K562 (cell line): ENCODE results near the gene BPIFB2. TPM values are rescaled to one million over a fixed set of nuclear protein-coding genes. Genes with fewer than 3 reads are reported as not detected.

Source experiments
- ATAC-seq: fragments of 200-7000 bp; cut with Tn5 transposase; 3 replicates; pipeline ENCODE4 v1.9.1; 2020; ENCODE audit warnings: moderate library complexity
- BruUV-seq: library from RNA; stranded (reverse); fragments of 400-500 nt; replicated peaks from 2 replicates; lab custom pipeline; 2021; lab: Mats Ljungman, UMichigan
- CTCF ChIA-PET: fragments of 300-600 bp; formaldehyde crosslinking; extraction: SDS; loops from one replicate; lab custom pipeline; 2021; ENCODE audit warnings: low intra/inter-chr PET ratio; lab: Yijun Ruan, JAX
- POLR2A ChIA-PET: fragments of 300-600, 350-650 bp; sonication (Branson Sonifier 250); formaldehyde crosslinking; extraction: SDS; loops from one replicate; lab custom pipeline; 2021; ENCODE audit warnings: antibody characterized with exemption, inconsistent platforms; lab: Yijun Ruan, JAX
- DNase-seq, 4 experiments: peaks; one replicate each; pipeline versions ENCODE4 v3.0.0 to v3.0.0-alpha.2; 2011 to 2018; ENCODE audit warnings: low spot score in 3 of 4, mixed read lengths in 3 of 4; ENCODE audit errors: extremely low read depth in 1 of 4
- FAIRE-seq: peaks from 2 replicates; lab custom pipeline; 2011; peaks lifted over from hg19 to GRCh38; lab: Jason Lieb, UNC
- H2AFZ ChIP-seq: 2 replicates; pipeline ENCODE4 v1.6.0; 2011; ENCODE audit warnings: low read depth, low read length, control low read depth, inconsistent platforms
- H3K27ac ChIP-seq: fragments of 200-600 bp; 3 replicates; pipeline ENCODE4 v1.8.0; 2011; ENCODE audit warnings: low read depth, mild to moderate bottlenecking, control low read depth, inconsistent platforms, low read length, moderate library complexity, mixed read lengths; ENCODE audit errors: extremely low read depth
- H3K27me3 ChIP-seq, 2 experiments: fragments of 300-600 bp in 1 of 2; 2 replicates in 1 of 2; 3 replicates in 1 of 2; pipeline versions ENCODE4 v1.6.0 to v1.8.0; 2011; ENCODE audit warnings: inconsistent platforms in 2 of 2, low read length in 2 of 2, mild to moderate bottlenecking in 1 of 2, mixed read lengths in 1 of 2, moderate library complexity in 1 of 2; ENCODE audit not compliant: control insufficient read depth in 2 of 2, insufficient read depth in 2 of 2
- H3K36me3 ChIP-seq: fragments of 300-600 bp; 3 replicates; pipeline ENCODE4 v1.8.0; 2011; ENCODE audit warnings: mild to moderate bottlenecking, low read length, inconsistent platforms; ENCODE audit not compliant: control insufficient read depth, insufficient read depth
- H3K4me1 ChIP-seq, 2 experiments: fragments of 200-600 bp in 1 of 2; replicated peaks in 1 of 2; 2 replicates in 1 of 2; 3 replicates in 1 of 2; pipeline versions ENCODE4 v1.5.1 to v1.8.0; 2011; ENCODE audit warnings: inconsistent platforms in 2 of 2, low read length in 2 of 2, mild to moderate bottlenecking in 1 of 2, mixed read lengths in 1 of 2, moderate library complexity in 1 of 2; ENCODE audit not compliant: control insufficient read depth in 2 of 2, insufficient read depth in 2 of 2
- H3K4me2 ChIP-seq: 2 replicates; pipeline ENCODE4 v1.6.1; 2011; ENCODE audit warnings: low read length, control low read depth, inconsistent platforms, mixed read lengths; ENCODE audit not compliant: insufficient read depth
- H3K4me3 ChIP-seq: fragments of 200-600 bp; sonication (generic), shearing (Covaris generic); 2 replicates; pipeline ENCODE4 v1.5.1; 2016; ENCODE audit warnings: control low read depth, inconsistent platforms
- H3K79me2 ChIP-seq: fragments of 200-600 bp; 3 replicates; pipeline ENCODE4 v1.8.0; 2011; ENCODE audit warnings: low read length, inconsistent platforms; ENCODE audit not compliant: control insufficient read depth, insufficient read depth
- H3K9ac ChIP-seq, 2 experiments: 2 replicates each; pipeline versions ENCODE4 v1.6.0 to v1.6.1; 2011; ENCODE audit warnings: low read depth in 2 of 2, low read length in 2 of 2, control low read depth in 1 of 2, inconsistent platforms in 1 of 2, mild to moderate bottlenecking in 1 of 2, mixed read lengths in 1 of 2; ENCODE audit not compliant: insufficient read depth in 1 of 2
- H3K9me1 ChIP-seq: one replicate; pipeline ENCODE4 v1.6.0; 2011; ENCODE audit warnings: inconsistent platforms, mild to moderate bottlenecking, low read length, moderate library complexity; ENCODE audit not compliant: control insufficient read depth, insufficient read depth
- H3K9me3 ChIP-seq: replicated peaks from 2 replicates; pipeline ENCODE4 v1.5.1; 2011; ENCODE audit warnings: low read depth, low read length, inconsistent platforms; ENCODE audit not compliant: control insufficient read depth, insufficient read depth
- H4K20me1 ChIP-seq: replicated peaks from 2 replicates; pipeline ENCODE4 v1.6.1; 2011; ENCODE audit warnings: low read length, inconsistent platforms, mixed read lengths; ENCODE audit not compliant: control insufficient read depth, insufficient read depth
- CREB5 ChIP-seq: fragments of 250-450 bp; sonication (Bioruptor Pico); IDR thresholded peaks from 2 replicates; pipeline ENCODE4 v1.5.0; 2020; ENCODE audit warnings: mild to moderate bottlenecking
- E2F1 ChIP-seq: sonication (generic); formaldehyde crosslinking; IDR thresholded peaks from 2 replicates; pipeline ENCODE4 v1.8.1; 2023; ENCODE audit warnings: mild to moderate bottlenecking, missing genetic modification reagents, moderate library complexity
- FOXP4 ChIP-seq: sonication (generic); formaldehyde crosslinking; IDR thresholded peaks from 2 replicates; pipeline ENCODE4 v1.8.0; 2022; ENCODE audit warnings: mild to moderate bottlenecking, missing genetic modification reagents, borderline replicate concordance
- ILF3 ChIP-seq: fragments of 450-650 bp; IDR thresholded peaks from 2 replicates; pipeline ENCODE4 v1.6.1; 2018; ENCODE audit warnings: antibody characterized with exemption, mild to moderate bottlenecking, moderate library complexity, borderline replicate concordance
- IRF1 ChIP-seq: sonication (generic); formaldehyde crosslinking; IDR thresholded peaks from 2 replicates; pipeline ENCODE4 v1.8.0; 2022; ENCODE audit warnings: missing genetic modification reagents, mild to moderate bottlenecking, borderline replicate concordance
- MXD1 ChIP-seq: fragments of 250-450 bp; sonication (Bioruptor Pico); IDR thresholded peaks from 2 replicates; pipeline ENCODE4 v1.8.0; 2021; ENCODE audit warnings: borderline replicate concordance, mild to moderate bottlenecking, moderate library complexity; ENCODE audit not compliant: poor library complexity, severe bottlenecking
- POLR2H ChIP-seq: IDR thresholded peaks from 2 replicates; pipeline ENCODE4 v1.6.1; 2016; ENCODE audit warnings: missing genetic modification characterization, low read depth, mild to moderate bottlenecking, control low read depth, missing compliant biosample characterization, moderate library complexity
- PYGO2 ChIP-seq: fragments of 450-650 bp; IDR thresholded peaks from 2 replicates; pipeline ENCODE4 v1.6.1; 2016; ENCODE audit warnings: mild to moderate bottlenecking, missing genetic modification characterization, moderate library complexity, missing compliant biosample characterization
- SNIP1 ChIP-seq: fragments of 450-650 bp; IDR thresholded peaks from 2 replicates; pipeline ENCODE4 v1.7.1; 2017; ENCODE audit warnings: low read depth, mild to moderate bottlenecking
- ZC3H4 ChIP-seq: sonication (generic); formaldehyde crosslinking; IDR thresholded peaks from 2 replicates; pipeline ENCODE4 v1.9.0; 2021; ENCODE audit warnings: missing genetic modification reagents, borderline replicate concordance
- ZNF197 ChIP-seq: fragments of 200-800 bp; sonication (Bioruptor generic); IDR thresholded peaks from 2 replicates; pipeline ENCODE4 v1.6.1; 2016; ENCODE audit warnings: low read depth, missing genetic modification characterization, missing compliant biosample characterization
- ZNF740 ChIP-seq, 3 experiments: fragments of 200-800 bp in 1 of 3; sonication (Bioruptor generic) in 1 of 3; sonication (generic) in 1 of 3; formaldehyde crosslinking in 1 of 3; IDR thresholded peaks; 2 replicates each; pipeline versions ENCODE4 v1.6.1 to v1.8.0; 2016 to 2022; ENCODE audit warnings: mild to moderate bottlenecking in 2 of 3, missing compliant biosample characterization in 2 of 3, missing genetic modification characterization in 2 of 3, missing genetic modification reagents in 1 of 3
- WGBS: fragments of 100-300 bp; shearing (Covaris generic); methylation state at CpG from one replicate; pipeline ENCODE4 v1.1.6; 2016; ENCODE audit warnings: low coverage, mixed read lengths; ENCODE audit not compliant: insufficient coverage; ENCODE audit errors: missing lambda C conversion rate; 5-methylcytosine and 5-hydroxymethylcytosine counted together
- in situ Hi-C: fragments of 300-500 bp; cut with MboI; formaldehyde crosslinking; loops from 4 replicates; pipeline ENCODE4 v1.15.0; 2018; ENCODE audit warnings: inconsistent platforms, mixed read lengths
- intact Hi-C: fragments of 100-400 bp; cut with micrococcal nuclease; formaldehyde crosslinking; loops from 2 replicates; pipeline ENCODE4 v1.14.2; 2022
- polyA plus RNA-seq, 8 experiments: library from polyadenylated mRNA; depleted of rRNA in 4 of 8; stranded (reverse) in 5 of 8; unstranded in 3 of 8; fragments of >200 nt; fragmentation: Nextera tagmentation in 2 of 8; fragmentation: Illumina TruSeq in 1 of 8; extraction: Ambion mirVana in 2 of 8; extraction: Trizol in 1 of 8; gene quantifications; 2 replicates each; pipeline versions ENCODE4 v1.2.1 to v1.2.3, GENCODE V29; 2011 to 2014; ENCODE audit warnings: inconsistent platforms in 1 of 8, missing spikeins in 1 of 8
- total RNA-seq, 7 experiments: library from RNA; depleted of rRNA in 6 of 7; stranded (reverse); fragments of >200 nt in 6 of 7; fragmentation: Illumina TruSeq in 2 of 7; extraction: Trizol in 2 of 7; gene quantifications; 2 replicates each; pipeline versions ENCODE4 v1.2.1 to v1.2.3, GENCODE V29; 2011 to 2021; ENCODE audit warnings: low replicate concordance in 1 of 7

The BPIFB2 gene
- total and polyA plus RNA-seq, 9 of the 15 experiments (the other 6 are each of a cell fraction or from before 2014, with no cell fraction given): not detected

- Histone ChIP-seq H3K27me3 (peaks cover 20 to 41% of the 10 kb centered on the region in 2 experiments; a peak in 4 of 5 replicates), H3K9me3 (no peaks in the 10 kb centered on the region), H3K27ac (no peak overlapping the region; the same call in 2 of the 3 replicates), H3K36me3 (no peaks in the 10 kb centered on the region), H4K20me1 (no peaks in the 10 kb centered on the region), H3K79me2 (no peaks in the 10 kb centered on the region), H3K4me3 (no peak overlapping the region), H3K9me1 (no peaks in the 10 kb centered on the region), H2AFZ (no peak overlapping the region), H3K4me1 (no peaks in the 10 kb centered on the region), H3K9ac (no peak overlapping the region), H3K4me2 (no peak overlapping the region)
- CTCF ChIA-PET: no interaction called here
- FAIRE-seq (no peak), DNase-seq (no peak), ATAC-seq (no peak)
- intact Hi-C loops: no loop called here
- BruUV-seq: no TSS peak
- POLR2A ChIA-PET: interaction anchor here (1.6 kb wide), 1 partner anchor 10 kb away, joined by 5 read pairs; no protein-coding TSS in a partner anchor
- 1% methylated on average over 9 of the region's 9 CpGs for WGBS
- in situ Hi-C loops: no loop called here
- no peak for TF ChIP-seq CREB5 (CRISPR knock-in tag)
- TF ChIP-seq E2F1 (CRISPR knock-in tag): no peak
- TF ChIP-seq IRF1 (CRISPR knock-in tag): no peak
- TF ChIP-seq ZNF740 (CRISPR knock-in tag; IDR thresholded peaks at IDR 0.05): no peak
- TF ChIP-seq ZNF740 (tag; IDR thresholded peaks at IDR 0.05): no peak
- TF ChIP-seq ZNF197: no peak
- no peak for TF ChIP-seq POLR2H (tag)
- TF ChIP-seq SNIP1: no peak
- no peak for TF ChIP-seq FOXP4 (CRISPR knock-in tag)
- no peak for TF ChIP-seq PYGO2 (tag)
- TF ChIP-seq ILF3: no peak
- TF ChIP-seq MXD1: no peak
- TF ChIP-seq ZC3H4: no peak
Observed at GRCh38 chr20:33069673-33070072, 62.2 kb downstream of the BPIFB2 start.
